Subcutaneous adipose tissue (tissue), 4 donors: ENCODE data around the gene MPPED2. TPM values are rescaled to one million over a fixed set of nuclear protein-coding genes. Genes with fewer than 3 reads are reported as not detected.

Source experiments
- CTCF ChIP-seq: fragments of 450-650 bp; IDR thresholded peaks from one replicate; pipeline ENCODE4 v1.5.1; 2016; ENCODE audit warnings: low read depth, mild to moderate bottlenecking, control low read depth, antibody characterized with exemption, moderate library complexity
- total RNA-seq, 4 donors: library from RNA; depleted of rRNA; stranded (reverse); fragments of >200 nt; gene quantifications; one replicate each; pipeline ENCODE4 v1.1.0, GENCODE V29; 2016

MPPED2 gene
- total RNA-seq, 4 donors from 2014 or later: 10.5 to 32.4 (median 15.5) TPM

GRCh38 chr11:30585125-30585891 is 845 bp downstream of the MPPED2 start:
- no peak for TF ChIP-seq CTCF

GRCh38 chr11:30583476-30584280 is 2.5 kb downstream of the MPPED2 start:
- no peak for TF ChIP-seq CTCF

GRCh38 chr11:30582726-30583125 is 3.4 kb downstream of the MPPED2 start:
- TF ChIP-seq CTCF: no peak

DNA sequence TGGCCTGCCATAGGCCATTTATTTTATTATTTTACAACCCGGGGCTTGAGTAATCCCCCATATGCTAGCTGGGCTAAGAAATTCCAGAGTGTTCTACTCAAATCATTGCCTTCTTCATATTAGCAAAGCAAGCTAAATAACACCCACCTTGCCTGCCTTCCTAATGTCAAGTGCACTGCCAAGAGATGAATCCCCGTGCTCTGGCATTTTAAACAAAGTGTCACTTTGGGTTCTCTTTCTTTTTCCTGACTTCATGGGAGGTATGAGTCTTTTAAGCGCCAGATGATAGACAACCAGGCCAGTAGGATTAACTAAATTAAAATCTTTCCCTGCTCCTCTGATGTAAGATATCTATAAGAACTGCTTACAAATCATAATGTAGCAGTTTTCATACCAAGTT is 4.5 kb downstream of the MPPED2 start:
- TF ChIP-seq CTCF: no peak

- TF ChIP-seq CTCF: no peak
Observed at GRCh38 chr11:30580573-30580972, 5.6 kb downstream of the MPPED2 start.

DNA sequence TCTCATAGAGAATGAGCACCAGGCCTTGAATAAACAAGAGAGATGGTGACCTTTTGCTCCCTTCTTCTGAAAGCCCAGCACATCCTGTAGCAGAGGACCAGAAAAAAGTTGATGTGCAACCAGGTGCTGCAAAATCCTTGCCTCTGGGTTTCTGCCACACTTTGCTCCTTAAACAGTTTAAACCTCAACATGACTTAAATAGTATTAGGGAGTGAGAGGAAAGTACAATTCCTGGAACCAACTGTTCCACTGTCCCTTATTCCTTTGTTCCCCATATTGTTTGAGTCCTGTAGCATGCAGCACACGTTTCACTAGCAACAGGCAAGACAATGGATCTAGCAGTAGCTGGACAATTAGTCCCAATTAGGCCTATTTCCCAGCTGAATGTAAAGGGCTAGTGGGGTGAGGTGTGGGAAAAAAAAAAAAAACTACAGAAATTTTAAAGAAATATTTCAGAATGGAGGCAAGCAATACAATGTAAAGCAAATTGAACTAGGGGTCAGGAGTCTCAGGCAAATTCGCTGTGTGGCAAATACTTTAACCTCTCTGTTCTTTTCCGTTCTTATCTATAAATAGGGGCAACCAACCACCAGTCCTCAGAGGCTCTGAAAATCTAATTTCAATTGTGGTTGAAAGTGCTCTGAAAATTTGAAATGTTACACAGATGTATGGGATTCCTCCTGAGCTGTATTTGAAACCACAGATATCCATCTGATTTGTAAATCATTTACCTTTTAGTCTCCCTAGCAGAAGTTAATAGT is 6.6 kb downstream of the MPPED2 start:
- no peak for TF ChIP-seq CTCF

GRCh38 chr11:30578406-30578805 is 7.7 kb downstream of the MPPED2 start:
- no peak for TF ChIP-seq CTCF
